Kidney (tissue), 14 donors: Measurements from ENCODE around the gene DIPK1B. TPM values are rescaled to one million over a fixed set of nuclear protein-coding genes. Genes with fewer than 3 reads are reported as not detected.

Experiments
- DNase-seq, 5 donors: peaks; one replicate each; pipeline ENCODE4 v3.0.0-alpha.2; 2013 to 2020
- FAIRE-seq: peaks from 2 replicates; lab custom pipeline; 2012; peaks lifted over from hg19 to GRCh38; lab: Jason Lieb, UNC
- H3K27ac ChIP-seq, 2 donors: one replicate each; pipeline ENCODE4 v1.7.0; 2013; ENCODE audit warnings: low read depth in 2 of 2, low read length in 2 of 2, inconsistent platforms in 1 of 2
- H3K27me3 ChIP-seq: one replicate; pipeline ENCODE4 v1.7.1; 2013; ENCODE audit warnings: low read length, inconsistent platforms; ENCODE audit not compliant: control insufficient read depth, insufficient read depth
- H3K36me3 ChIP-seq, 3 donors: one replicate each; pipeline versions ENCODE4 v1.7.0 to v1.7.1; 2013; ENCODE audit warnings: low read length in 3 of 3, control low read depth in 1 of 3, inconsistent platforms in 1 of 3; ENCODE audit not compliant: insufficient read depth in 3 of 3, control insufficient read depth in 2 of 3
- H3K4me1 ChIP-seq, 3 donors: one replicate each; pipeline versions ENCODE4 v1.7.0 to v1.7.1; 2013; ENCODE audit warnings: low read length in 3 of 3, inconsistent platforms in 1 of 3, low read depth in 1 of 3; ENCODE audit not compliant: control insufficient read depth in 2 of 3, insufficient read depth in 2 of 3
- H3K4me3 ChIP-seq, 3 donors: one replicate each; pipeline versions ENCODE4 v1.7.0 to v1.8.1; 2013; ENCODE audit warnings: low read length in 3 of 3, control low read depth in 1 of 3, inconsistent platforms in 1 of 3
- H3K9ac ChIP-seq, 3 donors: one replicate each; pipeline versions ENCODE4 v1.7.0 to v1.7.1; 2013; ENCODE audit warnings: low read length in 3 of 3, control low read depth in 1 of 3, inconsistent platforms in 1 of 3
- H3K9me3 ChIP-seq, 3 donors: one replicate each; pipeline versions ENCODE4 v1.7.0 to v1.7.1; 2013; ENCODE audit warnings: low read length in 3 of 3, control low read depth in 1 of 3, inconsistent platforms in 1 of 3; ENCODE audit not compliant: control insufficient read depth in 2 of 3, insufficient read depth in 1 of 3
- CTCF ChIP-seq: IDR thresholded peaks from 3 replicates; pipeline ENCODE4 v1.5.1; 2012; ENCODE audit warnings: mild to moderate bottlenecking, moderate library complexity, borderline replicate concordance; ENCODE audit not compliant: insufficient read depth; ENCODE audit errors: extremely low read depth
- intact Hi-C: fragments of 100-400 bp; cut with DNase I; formaldehyde crosslinking; loops from one replicate; pipeline ENCODE4 v1.11.1; 2022
- polyA plus RNA-seq: library from polyadenylated mRNA; stranded (reverse); fragments of 350-450 nt; fragmentation: Illumina TruSeq; extraction: RNeasy Lipid Tissue Mini Kit (QIAGEN cat#74804); gene quantifications from one replicate; pipeline ENCODE4 v1.2.3, GENCODE V29; 2014; ENCODE audit warnings: low read depth, low replicate concordance; ENCODE audit not compliant: insufficient read depth
- total RNA-seq: library from RNA; stranded (reverse); fragmentation: NEBNext Ultra II Directional; extraction: Animal tissue kit (Norgen Biotek cat#: 25700); gene quantifications from one replicate; pipeline ENCODE4 v1.2.1, GENCODE V29; 2021
- donor health status: control.
- donor health status: control.
- donor health status: control.
- donor health status: control.
- donor health status: control.
- donor health status: DM: yes; HTN: yes; CAD: no.
- donor health status: Normal renal cell carcinoma (clear cell type).

The DIPK1B gene
- total and polyA plus RNA-seq, 2 donors from 2014 or later: 7.5 to 22.6 TPM

GRCh38 chr9:136751814-136752213 lies 39.4 kb downstream of the DIPK1B start:
- H3K4me3 ChIP-seq: no peak overlapping the region
- H3K9ac ChIP-seq: no peak overlapping the region
- no peak for FAIRE-seq
- no peak for DNase-seq
- intact Hi-C loops: no loop called here
- TF ChIP-seq CTCF: no peak
- H3K27me3 ChIP-seq: no peaks in the 10 kb centered on the region
- no peaks in the 10 kb centered on the region for H3K4me1 ChIP-seq
- no peaks in the 10 kb centered on the region for H3K36me3 ChIP-seq
- H3K27ac ChIP-seq: no peak overlapping the region
- H3K9me3 ChIP-seq: peaks cover 0 to 16% (median 0%) of the 10 kb centered on the region in 3 donors

GRCh38 chr9:136753371-136754058 lies 41.1 kb downstream of the DIPK1B start:
- H3K36me3 ChIP-seq: no peaks in the 10 kb centered on the region
- H3K9me3 ChIP-seq: peaks cover 0 to 16% (median 0%) of the 10 kb centered on the region in 3 donors
- intact Hi-C loops: no loop called here
- no peak overlapping the region for H3K27ac ChIP-seq
- DNase-seq: peak in 1 of 5 donors; percentile 68
- no peaks in the 10 kb centered on the region for H3K4me1 ChIP-seq
- H3K9ac ChIP-seq: no peak overlapping the region
- FAIRE-seq: no peak
- H3K4me3 ChIP-seq: no peak overlapping the region
- no peaks in the 10 kb centered on the region for H3K27me3 ChIP-seq
- no peak for TF ChIP-seq CTCF

- FAIRE-seq (no peak), DNase-seq (no peak)
- H3K9me3 ChIP-seq: peaks cover 0 to 16% (median 0%) of the 10 kb centered on the region in 3 donors
- H3K27me3 ChIP-seq: no peaks in the 10 kb centered on the region
- no peak overlapping the region for H3K4me3 ChIP-seq
- H3K27ac ChIP-seq: no peak overlapping the region
- no peaks in the 10 kb centered on the region for H3K4me1 ChIP-seq
- intact Hi-C loops: no loop called here
- no peak for TF ChIP-seq CTCF
- no peak overlapping the region for H3K9ac ChIP-seq
- no peaks in the 10 kb centered on the region for H3K36me3 ChIP-seq
Measured at GRCh38 chr9:136754059-136754572, 41.7 kb downstream of the DIPK1B start.
